DOHH2 (cell line): ENCODE data around the gene CCNYL1.

Source experiments
- H3F3A ChIP-seq: fragments of 200-600 bp; sonication (generic), shearing (Covaris generic); 2 replicates; pipeline ENCODE4 v1.6.0; 2016; ENCODE audit warnings: antibody characterized with exemption, mild to moderate bottlenecking; ENCODE audit not compliant: control insufficient read depth, insufficient read depth
- H3K27ac ChIP-seq: fragments of 200-600 bp; sonication (generic); 2 replicates; pipeline ENCODE4 v1.5.1; 2014; ENCODE audit warnings: low read depth, mild to moderate bottlenecking, low read length, moderate library complexity
- H3K27me3 ChIP-seq: fragments of 200-600 bp; sonication (generic); 2 replicates; pipeline ENCODE4 v1.6.1; 2014; ENCODE audit warnings: mild to moderate bottlenecking, low read length, mixed read lengths; ENCODE audit not compliant: control insufficient read depth
- H3K36me3 ChIP-seq: fragments of 200-600 bp; sonication (generic); 2 replicates; pipeline ENCODE4 v1.6.1; 2014; ENCODE audit warnings: mild to moderate bottlenecking, low read length, moderate library complexity, mixed read lengths; ENCODE audit not compliant: control insufficient read depth
- H3K4me1 ChIP-seq: fragments of 200-600 bp; sonication (generic); 2 replicates; pipeline ENCODE4 v1.6.1; 2014; ENCODE audit warnings: mild to moderate bottlenecking, low read length, mixed read lengths; ENCODE audit not compliant: control insufficient read depth
- H3K4me2 ChIP-seq: fragments of 200-600 bp; sonication (generic); 2 replicates; pipeline ENCODE4 v1.6.0; 2014; ENCODE audit warnings: mild to moderate bottlenecking, low read length, moderate library complexity
- H3K4me3 ChIP-seq: fragments of 200-600 bp; sonication (generic); 2 replicates; pipeline ENCODE4 v1.5.1; 2014; ENCODE audit warnings: mild to moderate bottlenecking, low read length, mixed read lengths
- H3K79me2 ChIP-seq: fragments of 200-600 bp; sonication (generic); 2 replicates; pipeline ENCODE4 v1.6.1; 2014; ENCODE audit warnings: mild to moderate bottlenecking, low read length, mixed read lengths; ENCODE audit not compliant: control insufficient read depth
- H3K9me2 ChIP-seq: fragments of 200-600 bp; sonication (generic); replicated peaks from 2 replicates; pipeline ENCODE4 v1.6.1; 2014; ENCODE audit warnings: mild to moderate bottlenecking, low read length, mixed read lengths; ENCODE audit not compliant: control insufficient read depth
- H3K9me3 ChIP-seq: fragments of 200-600 bp; sonication (generic); 2 replicates; pipeline ENCODE4 v1.6.1; 2014; ENCODE audit warnings: antibody characterized with exemption, low read length, mixed read lengths; ENCODE audit not compliant: control insufficient read depth, insufficient read depth
- H4K20me1 ChIP-seq: fragments of 200-600 bp; sonication (generic); 2 replicates; pipeline ENCODE4 v1.6.0; 2014; ENCODE audit warnings: low read depth, mild to moderate bottlenecking, antibody characterized with exemption, low read length, moderate library complexity; ENCODE audit not compliant: control insufficient read depth, insufficient read depth
- CTCF ChIP-seq: fragments of 200-600 bp; sonication (generic); IDR thresholded peaks from one replicate; pipeline ENCODE4 v1.5.1; 2014; ENCODE audit warnings: antibody characterized with exemption, mild to moderate bottlenecking, low read depth, low read length; ENCODE audit not compliant: poor library complexity, severe bottlenecking
- EZH2phosphoT487 ChIP-seq: fragments of 200-600 bp; sonication (generic); IDR thresholded peaks from 2 replicates; pipeline ENCODE4 v1.6.1; 2017; ENCODE audit warnings: borderline replicate concordance, mild to moderate bottlenecking, antibody characterized with exemption, low read length, moderate library complexity, mixed read lengths

The CCNYL1 gene

DNA sequence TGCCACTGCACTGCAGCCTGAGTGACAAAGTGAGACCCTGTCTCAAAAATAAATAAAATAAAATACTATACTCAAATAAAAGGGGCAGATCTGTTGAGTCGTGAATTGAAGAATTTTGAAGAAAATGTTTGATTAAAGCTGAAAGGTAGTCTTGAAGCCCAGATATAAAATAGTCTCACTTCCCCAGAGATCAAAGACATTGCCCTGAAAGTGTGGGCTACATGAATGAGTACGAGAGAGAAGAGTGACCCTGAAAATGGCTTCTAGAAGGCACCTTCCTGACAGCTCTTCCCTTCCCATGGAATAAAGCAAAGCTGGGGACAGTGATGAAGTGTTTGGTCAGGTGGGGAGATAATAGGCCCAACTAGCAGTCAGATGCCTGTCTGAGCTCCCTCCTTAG is 72.1 kb downstream of the CCNYL1 start:
- Histone ChIP-seq H3K4me2 (no peak overlapping the region), H3K79me2 (no peaks in the 10 kb centered on the region), H3K27me3 (peaks cover 10% of the 10 kb centered on the region), H3K4me3 (no peak overlapping the region), H3K4me1 (no peaks in the 10 kb centered on the region), H4K20me1 (no peaks in the 10 kb centered on the region), H3K9me2 (no peaks in the 10 kb centered on the region), H3K27ac (no peak overlapping the region), H3K9me3 (no peaks in the 10 kb centered on the region), H3F3A (no peaks in the 10 kb centered on the region), H3K36me3 (no peaks in the 10 kb centered on the region)
- TF ChIP-seq CTCF (no peak), EZH2phosphoT487 (no peak)

DNA sequence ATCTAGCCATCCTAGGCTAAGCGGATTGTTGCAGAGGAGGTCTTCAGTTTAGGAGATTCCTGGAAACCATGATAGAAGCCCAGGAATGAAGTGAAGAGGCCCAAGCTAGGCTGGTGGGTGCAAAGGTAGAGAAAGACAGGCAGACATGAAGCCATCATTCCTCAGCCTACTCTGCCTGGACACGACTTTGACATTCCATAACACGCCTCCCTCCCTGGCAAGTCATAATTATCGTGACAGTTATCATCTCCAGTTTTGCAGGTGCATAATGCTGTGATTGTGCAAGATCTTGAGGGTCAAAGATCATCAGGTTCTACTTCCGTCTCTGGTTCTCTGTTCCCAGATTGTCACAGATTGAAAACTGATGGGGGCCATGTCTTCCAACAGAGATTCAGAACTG is 73.5 kb downstream of the CCNYL1 start:
- TF ChIP-seq CTCF (no peak), EZH2phosphoT487 (no peak)
- no peaks in the 10 kb centered on the region for H3K36me3 ChIP-seq
- H3K9me3 ChIP-seq, result no peaks in the 10 kb centered on the region
- H3K79me2 ChIP-seq, result no peaks in the 10 kb centered on the region
- H3F3A ChIP-seq, result no peaks in the 10 kb centered on the region
- no peak overlapping the region for H3K4me2 ChIP-seq
- H3K9me2 ChIP-seq, result no peaks in the 10 kb centered on the region
- H3K4me3 ChIP-seq, result no peak overlapping the region
- no peaks in the 10 kb centered on the region for H4K20me1 ChIP-seq
- H3K4me1 ChIP-seq, result no peaks in the 10 kb centered on the region
- H3K27me3 ChIP-seq, result peaks cover 8% of the 10 kb centered on the region
- H3K27ac ChIP-seq, result no peak overlapping the region

DNA sequence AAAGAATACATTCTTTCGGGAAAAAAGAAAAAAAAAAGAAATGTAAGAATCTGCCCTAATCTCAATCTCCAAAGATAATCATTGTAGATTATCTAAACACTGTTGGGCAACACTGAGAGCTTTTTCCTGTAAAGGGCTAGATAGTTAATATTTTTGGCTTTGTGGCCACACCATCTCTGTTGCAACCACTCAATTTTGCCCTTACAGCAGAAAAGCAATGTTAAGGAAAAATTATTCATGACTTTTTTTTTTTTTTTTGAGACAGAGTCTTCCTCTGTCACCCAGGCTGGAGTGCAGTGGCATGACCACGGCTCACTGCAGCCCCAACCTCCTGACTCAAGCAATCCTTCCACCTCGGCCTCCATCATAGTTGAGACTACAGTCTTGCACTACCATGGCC is 75.6 kb downstream of the CCNYL1 start:
- Histone ChIP-seq H3K27me3 (peaks cover 3% of the 10 kb centered on the region), H3K4me1 (no peaks in the 10 kb centered on the region), H3K36me3 (no peaks in the 10 kb centered on the region), H3F3A (no peaks in the 10 kb centered on the region), H3K27ac (no peak overlapping the region), H3K9me3 (no peaks in the 10 kb centered on the region), H3K9me2 (no peaks in the 10 kb centered on the region), H3K4me3 (no peak overlapping the region), H4K20me1 (no peaks in the 10 kb centered on the region), H3K79me2 (no peaks in the 10 kb centered on the region), H3K4me2 (no peak overlapping the region)
- TF ChIP-seq EZH2phosphoT487, result no peak
- no peak for TF ChIP-seq CTCF

DNA sequence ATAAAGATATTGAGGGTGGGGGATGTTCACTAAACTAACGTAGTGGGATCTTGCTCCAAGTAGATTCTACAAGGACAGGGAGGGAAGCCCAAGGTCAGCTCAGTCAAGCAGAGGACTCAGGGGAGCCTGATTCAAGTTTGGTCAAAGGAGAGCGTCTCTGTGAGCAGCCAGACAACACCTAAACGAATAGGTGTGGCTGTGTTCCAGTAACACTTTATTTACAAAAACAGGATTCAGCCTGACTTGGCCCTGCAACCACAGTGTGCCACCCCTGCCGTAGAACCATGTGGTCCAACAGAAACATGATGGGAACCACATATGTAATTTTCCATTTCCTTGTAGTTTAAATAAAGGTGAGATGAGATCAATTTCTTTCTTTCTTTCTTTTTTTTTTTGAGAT is 76.4 kb downstream of the CCNYL1 start:
- Histone ChIP-seq H3K9me2 (no peaks in the 10 kb centered on the region), H3K9me3 (no peaks in the 10 kb centered on the region), H3K36me3 (no peaks in the 10 kb centered on the region), H3K4me2 (no peak overlapping the region), H3K79me2 (no peaks in the 10 kb centered on the region), H3K4me1 (peaks cover 4% of the 10 kb centered on the region), H4K20me1 (no peaks in the 10 kb centered on the region), H3K4me3 (no peak overlapping the region), H3F3A (no peaks in the 10 kb centered on the region), H3K27ac (no peak overlapping the region), H3K27me3 (peaks cover 6% of the 10 kb centered on the region)
- no peak for TF ChIP-seq CTCF
- no peak for TF ChIP-seq EZH2phosphoT487
